WERI-Rb-1 (cell line): ENCODE measurements around the gene TAF3.

Source experiments
- DNase-seq: peaks from one replicate; pipeline ENCODE4 v3.0.0-alpha.2; 2020
- H3K27ac ChIP-seq: fragments of 250-450 bp; sonication (Bioruptor Pico); 2 replicates; pipeline ENCODE4 v1.5.1; 2020; ENCODE audit warnings: mild to moderate bottlenecking, moderate library complexity
- H3K27me3 ChIP-seq: fragments of 250-450 bp; sonication (Bioruptor Pico); 2 replicates; pipeline ENCODE4 v1.5.1; 2021; ENCODE audit warnings: mild to moderate bottlenecking, low read depth, moderate library complexity; ENCODE audit not compliant: insufficient read depth, severe bottlenecking
- H3K36me3 ChIP-seq: fragments of 250-450 bp; sonication (Bioruptor Pico); 2 replicates; pipeline ENCODE4 v1.5.1; 2020; ENCODE audit warnings: mild to moderate bottlenecking, moderate library complexity
- H3K4me3 ChIP-seq: 2 replicates; pipeline ENCODE4 v1.5.1; 2011; ENCODE audit warnings: low read depth, mild to moderate bottlenecking, control low read depth, low read length
- H3K9me3 ChIP-seq: fragments of 250-450 bp; sonication (Bioruptor Pico); 2 replicates; pipeline ENCODE4 v1.5.1; 2021; ENCODE audit warnings: mild to moderate bottlenecking, moderate library complexity; ENCODE audit not compliant: severe bottlenecking
- CTCF ChIP-seq: IDR thresholded peaks from 2 replicates; pipeline ENCODE4 v1.5.1; 2011; ENCODE audit warnings: low read depth, mild to moderate bottlenecking, control low read depth, inconsistent platforms, low read length

Gene TAF3

GRCh38 chr10:7833210-7833609, 14.9 kb downstream of the TAF3 start:
- Histone ChIP-seq H3K27ac (no peak overlapping the region), H3K4me3 (no peak overlapping the region), H3K36me3 (no peaks in the 10 kb centered on the region), H3K27me3 (no peaks in the 10 kb centered on the region), H3K9me3 (no peaks in the 10 kb centered on the region)
- no peak for TF ChIP-seq CTCF
- no peak for DNase-seq

GRCh38 chr10:7834262-7834661, 16.0 kb downstream of the TAF3 start:
- H3K36me3 ChIP-seq = no peaks in the 10 kb centered on the region
- no peak for DNase-seq
- TF ChIP-seq CTCF = no peak

GRCh38 chr10:7836571-7836970, 18.3 kb downstream of the TAF3 start:
- no peak for TF ChIP-seq CTCF
- H3K27me3 ChIP-seq = no peaks in the 10 kb centered on the region
- no peak overlapping the region for H3K4me3 ChIP-seq
- H3K9me3 ChIP-seq = no peaks in the 10 kb centered on the region
- no peaks in the 10 kb centered on the region for H3K36me3 ChIP-seq
- no peak overlapping the region for H3K27ac ChIP-seq
- DNase-seq = no peak

More at GRCh38 chr10:7834262-7834661, 16.0 kb downstream of the TAF3 start:
- Histone ChIP-seq H3K4me3 (no peak overlapping the region), H3K9me3 (no peaks in the 10 kb centered on the region), H3K27ac (no peak overlapping the region), H3K27me3 (no peaks in the 10 kb centered on the region)

- Histone ChIP-seq H3K9me3 (no peaks in the 10 kb centered on the region), H3K27me3 (no peaks in the 10 kb centered on the region), H3K36me3 (no peaks in the 10 kb centered on the region), H3K27ac (no peak overlapping the region), H3K4me3 (no peak overlapping the region)
- TF ChIP-seq CTCF = no peak
- DNase-seq = no peak
These were observed 28.3 kb downstream of the TAF3 start for GRCh38 chr10:7846591-7846990.

GRCh38 chr10:7853226-7853842, 35.0 kb downstream of the TAF3 start:
- no peaks in the 10 kb centered on the region for H3K27me3 ChIP-seq
- no peak for TF ChIP-seq CTCF
- H3K27ac ChIP-seq = no peak overlapping the region

GRCh38 chr10:7853890-7854289, 35.6 kb downstream of the TAF3 start:
- no peak overlapping the region for H3K27ac ChIP-seq
- no peak for TF ChIP-seq CTCF

More at GRCh38 chr10:7853226-7853842, 35.0 kb downstream of the TAF3 start:
- DNase-seq = no peak
- Histone ChIP-seq H3K36me3 (no peaks in the 10 kb centered on the region), H3K9me3 (no peaks in the 10 kb centered on the region), H3K4me3 (no peak overlapping the region)

More at GRCh38 chr10:7853890-7854289, 35.6 kb downstream of the TAF3 start:
- no peaks in the 10 kb centered on the region for H3K9me3 ChIP-seq
- H3K36me3 ChIP-seq = no peaks in the 10 kb centered on the region
- no peak overlapping the region for H3K4me3 ChIP-seq
- DNase-seq = no peak
- no peaks in the 10 kb centered on the region for H3K27me3 ChIP-seq
